Activated B cell treated with CpG ODN at 0.5 μM for 24 hours (primary cell): ENCODE data around the gene HDHD5. TPM values are rescaled to one million over a fixed set of nuclear protein-coding genes. Genes with fewer than 3 reads are reported as not detected.

Source experiments
- ATAC-seq: fragments of 200-7000 bp; cut with Tn5 transposase; one replicate; pipeline ENCODE4 v1.10.0; 2021; ENCODE audit warnings: low read depth, mild to moderate bottlenecking, moderate library complexity
- CTCF ChIA-PET: fragments of 350-600 bp; sonication (Branson Sonifier 250); formaldehyde crosslinking; loops from one replicate; lab custom pipeline; 2021; ENCODE audit warnings: antibody characterized with exemption; lab: Charles Lee
- POLR2A ChIA-PET: fragments of 350-600 bp; sonication (Branson Sonifier 250); formaldehyde crosslinking; loops from one replicate; lab custom pipeline; 2021; ENCODE audit warnings: antibody characterized with exemption; lab: Charles Lee
- DNase-seq: peaks from one replicate; pipeline ENCODE4 v3.0.0; 2022
- H3K27ac Mint-ChIP-seq: one replicate; pipeline ENCODE4 v1.8.0; 2020; ENCODE audit warnings: mixed read lengths
- H3K27me3 Mint-ChIP-seq: one replicate; pipeline ENCODE4 v1.8.0; 2021; ENCODE audit warnings: mixed read lengths
- H3K36me3 Mint-ChIP-seq: one replicate; pipeline ENCODE4 v1.8.0; 2021; ENCODE audit warnings: low read depth, mixed read lengths
- H3K4me1 Mint-ChIP-seq: one replicate; pipeline ENCODE4 v1.8.0; 2021; ENCODE audit warnings: mixed read lengths
- H3K4me3 Mint-ChIP-seq: one replicate; pipeline ENCODE4 v1.8.0; 2020; ENCODE audit warnings: mild to moderate bottlenecking, mixed read lengths
- H3K9me3 Mint-ChIP-seq: one replicate; pipeline ENCODE4 v1.8.0; 2020; ENCODE audit warnings: mixed read lengths
- intact Hi-C: fragments of 100-400 bp; cut with micrococcal nuclease; formaldehyde crosslinking; loops from one replicate; pipeline ENCODE4 v1.15.1; 2024
- total RNA-seq: library from RNA; stranded (reverse); gene quantifications from 2 replicates; pipeline ENCODE4 v1.2.3, GENCODE V29; 2022
- TF ChIP-seq, protein P1 (sequence below): fragments of 200-600 bp; IDR thresholded peaks from one replicate; pipeline ENCODE4 v1.8.0; 2022; ENCODE audit warnings: antibody characterized with exemption, mild to moderate bottlenecking

Gene HDHD5
- total RNA-seq, 1 donor from 2014 or later: 25.2 TPM

GRCh38 chr22:17108256-17109112, 50.6 kb downstream of the HDHD5 start:
- no peaks in the 10 kb centered on the region for H3K9me3 Mint-ChIP-seq
- no peak overlapping the region for H3K4me3 Mint-ChIP-seq
- ATAC-seq (no peak), DNase-seq (no peak)
- CTCF ChIA-PET: interaction anchor here (1.1 kb wide), 1 partner anchor 393 kb away, joined by 3 read pairs; no protein-coding TSS in a partner anchor
- H3K36me3 Mint-ChIP-seq: peaks cover 53% of the 10 kb centered on the region
- no peak overlapping the region for H3K27ac Mint-ChIP-seq
- intact Hi-C loops: no loop called here
- POLR2A ChIA-PET: no interaction called here
- TF ChIP-seq, protein P1, sequence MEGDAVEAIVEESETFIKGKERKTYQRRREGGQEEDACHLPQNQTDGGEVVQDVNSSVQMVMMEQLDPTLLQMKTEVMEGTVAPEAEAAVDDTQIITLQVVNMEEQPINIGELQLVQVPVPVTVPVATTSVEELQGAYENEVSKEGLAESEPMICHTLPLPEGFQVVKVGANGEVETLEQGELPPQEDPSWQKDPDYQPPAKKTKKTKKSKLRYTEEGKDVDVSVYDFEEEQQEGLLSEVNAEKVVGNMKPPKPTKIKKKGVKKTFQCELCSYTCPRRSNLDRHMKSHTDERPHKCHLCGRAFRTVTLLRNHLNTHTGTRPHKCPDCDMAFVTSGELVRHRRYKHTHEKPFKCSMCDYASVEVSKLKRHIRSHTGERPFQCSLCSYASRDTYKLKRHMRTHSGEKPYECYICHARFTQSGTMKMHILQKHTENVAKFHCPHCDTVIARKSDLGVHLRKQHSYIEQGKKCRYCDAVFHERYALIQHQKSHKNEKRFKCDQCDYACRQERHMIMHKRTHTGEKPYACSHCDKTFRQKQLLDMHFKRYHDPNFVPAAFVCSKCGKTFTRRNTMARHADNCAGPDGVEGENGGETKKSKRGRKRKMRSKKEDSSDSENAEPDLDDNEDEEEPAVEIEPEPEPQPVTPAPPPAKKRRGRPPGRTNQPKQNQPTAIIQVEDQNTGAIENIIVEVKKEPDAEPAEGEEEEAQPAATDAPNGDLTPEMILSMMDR: no peak
- peaks cover 9% of the 10 kb centered on the region for H3K4me1 Mint-ChIP-seq
- H3K27me3 Mint-ChIP-seq: no peaks in the 10 kb centered on the region

- DNase-seq (no peak), ATAC-seq (no peak)
- intact Hi-C loops: no loop called here
- H3K4me1 Mint-ChIP-seq: peaks cover 9% of the 10 kb centered on the region
- TF ChIP-seq, protein P1: no peak
- no peak overlapping the region for H3K27ac Mint-ChIP-seq
- no peaks in the 10 kb centered on the region for H3K27me3 Mint-ChIP-seq
- H3K9me3 Mint-ChIP-seq: no peaks in the 10 kb centered on the region
- ChIA-PET CTCF (interaction anchor here (1.1 kb wide), 1 partner anchor 394 kb away, joined by 3 read pairs; no protein-coding TSS in a partner anchor), POLR2A (no interaction called here)
- no peak overlapping the region for H3K4me3 Mint-ChIP-seq
- peaks cover 60% of the 10 kb centered on the region for H3K36me3 Mint-ChIP-seq
Observed at GRCh38 chr22:17107547-17107810, 51.6 kb downstream of the HDHD5 start.

- ChIA-PET CTCF (no interaction called here), POLR2A (interaction anchor here (1.0 kb wide), 1 partner anchor 407 kb away, joined by 3 read pairs; no protein-coding TSS in a partner anchor)
- ATAC-seq (no peak), DNase-seq (no peak)
- Mint-ChIP-seq H3K4me1 (peaks cover 9% of the 10 kb centered on the region), H3K27me3 (no peaks in the 10 kb centered on the region), H3K27ac (peak overlapping the region; percentile 46), H3K9me3 (no peaks in the 10 kb centered on the region), H3K36me3 (peaks cover 66% of the 10 kb centered on the region), H3K4me3 (peak overlapping the region; percentile 24)
- TF ChIP-seq, protein P1: no peak
- intact Hi-C loops: no loop called here
Observed at GRCh38 chr22:17106785-17107546, 52.1 kb downstream of the HDHD5 start.

DNA sequence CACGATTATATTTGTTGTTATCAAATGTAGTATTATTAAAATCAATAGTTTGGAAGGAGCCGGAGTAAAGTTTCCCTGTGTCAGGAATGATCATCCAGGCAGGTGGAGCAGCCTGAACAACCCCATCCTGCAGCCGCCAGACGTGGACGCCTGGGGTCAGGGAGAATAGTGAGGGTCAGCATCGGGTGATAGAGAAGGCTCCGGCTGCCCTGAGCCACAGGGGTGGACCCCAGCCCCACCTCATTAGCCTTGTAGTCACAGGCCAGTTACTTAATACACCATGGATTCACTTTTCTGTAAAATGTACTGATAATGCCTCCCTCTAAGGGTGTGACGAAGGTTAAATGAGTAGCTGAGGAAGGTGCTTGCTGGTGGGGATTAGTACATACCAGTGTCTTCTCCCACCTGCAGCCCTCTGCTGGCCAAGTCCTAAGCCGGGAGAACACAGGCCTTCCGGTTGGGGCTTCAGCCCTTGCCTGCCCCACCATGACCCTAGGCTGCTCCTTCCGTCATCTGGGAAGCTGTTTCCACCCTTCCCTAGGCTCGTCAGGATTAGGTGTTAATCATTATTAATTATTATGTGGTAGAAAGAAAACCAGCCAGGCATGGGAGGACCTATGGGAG, 52.8 kb downstream of the HDHD5 start:
- DNase-seq: no peak
- peaks cover 73% of the 10 kb centered on the region for H3K36me3 Mint-ChIP-seq
- no peak overlapping the region for H3K4me3 Mint-ChIP-seq
- ChIA-PET CTCF (no interaction called here), POLR2A (interaction anchor here (1.0 kb wide), 1 partner anchor 408 kb away, joined by 3 read pairs; no protein-coding TSS in a partner anchor)
- no peaks in the 10 kb centered on the region for H3K9me3 Mint-ChIP-seq
- intact Hi-C loops: no loop called here
- TF ChIP-seq, protein P1: no peak
- ATAC-seq: no peak
- no peaks in the 10 kb centered on the region for H3K27me3 Mint-ChIP-seq
- peaks cover 9% of the 10 kb centered on the region for H3K4me1 Mint-ChIP-seq
- no peak overlapping the region for H3K27ac Mint-ChIP-seq
